GM06990 (cell line): ENCODE results near the gene CAV3.
A peak's percentile ranks its signal among the peaks of the same experiment; 100 is the strongest.

Source experiments
- DNase-seq: peaks from one replicate; pipeline ENCODE4 v3.0.0-alpha.2; 2011; ENCODE audit not compliant: insufficient read length; ENCODE audit errors: extremely low read depth
- H3K27me3 ChIP-seq: replicated peaks from 2 replicates; pipeline ENCODE4 v1.6.0; 2011; ENCODE audit warnings: low read length; ENCODE audit not compliant: control insufficient read depth, insufficient read depth
- H3K36me3 ChIP-seq: 2 replicates; pipeline ENCODE4 v1.5.1; 2011; ENCODE audit warnings: low read length; ENCODE audit not compliant: control insufficient read depth, insufficient read depth
- H3K4me3 ChIP-seq: replicated peaks from 2 replicates; pipeline ENCODE4 v1.5.1; 2011; ENCODE audit warnings: low read depth, mild to moderate bottlenecking, control low read depth, low read length
- CTCF ChIP-seq: IDR thresholded peaks from 2 replicates; pipeline ENCODE4 v1.5.1; 2011; ENCODE audit warnings: low read length, control low read depth, mild to moderate bottlenecking, inconsistent platforms; ENCODE audit not compliant: insufficient read depth, poor library complexity, severe bottlenecking

CAV3 gene

GRCh38 chr3:8765528-8765927, 31.9 kb downstream of the CAV3 start:
- Histone ChIP-seq H3K36me3 (no peaks in the 10 kb centered on the region), H3K27me3 (no peaks in the 10 kb centered on the region), H3K4me3 (no peak overlapping the region)
- TF ChIP-seq CTCF, result no peak
- DNase-seq, result no peak

GRCh38 chr3:8766148-8766547, 32.5 kb downstream of the CAV3 start:
- H3K36me3 ChIP-seq, result no peaks in the 10 kb centered on the region
- H3K4me3 ChIP-seq, result no peak overlapping the region
- no peaks in the 10 kb centered on the region for H3K27me3 ChIP-seq
- no peak for DNase-seq
- TF ChIP-seq CTCF, result no peak

GRCh38 chr3:8767256-8767666, 33.7 kb downstream of the CAV3 start:
- H3K27me3 ChIP-seq, result no peaks in the 10 kb centered on the region
- H3K36me3 ChIP-seq, result no peaks in the 10 kb centered on the region
- no peak for DNase-seq
- H3K4me3 ChIP-seq, result peak overlapping the region; percentile 47
- TF ChIP-seq CTCF, result no peak

GRCh38 chr3:8767667-8768363, 34.2 kb downstream of the CAV3 start:
- Histone ChIP-seq H3K36me3 (no peaks in the 10 kb centered on the region), H3K27me3 (no peaks in the 10 kb centered on the region), H3K4me3 (peak overlapping the region; percentile 73)
- peak; percentile 51 for TF ChIP-seq CTCF
- peak; percentile 70 for DNase-seq

GRCh38 chr3:8768364-8769087, 34.9 kb downstream of the CAV3 start:
- no peaks in the 10 kb centered on the region for H3K36me3 ChIP-seq
- no peaks in the 10 kb centered on the region for H3K27me3 ChIP-seq
- H3K4me3 ChIP-seq, result peak overlapping the region; percentile 73
- peak; percentile 64 for DNase-seq
- no peak for TF ChIP-seq CTCF
